ENCODE results near the gene XXYLT1. TPM values are rescaled to one million over a fixed set of nuclear protein-coding genes. Genes with fewer than 3 reads are reported as not detected.
A peak's percentile ranks its signal among the peaks of the same experiment; 100 is the strongest.

The XXYLT1 gene
- total and polyA plus RNA-seq, 12 donors: 2.2 to 7.2 (median 3.6) TPM

DNA sequence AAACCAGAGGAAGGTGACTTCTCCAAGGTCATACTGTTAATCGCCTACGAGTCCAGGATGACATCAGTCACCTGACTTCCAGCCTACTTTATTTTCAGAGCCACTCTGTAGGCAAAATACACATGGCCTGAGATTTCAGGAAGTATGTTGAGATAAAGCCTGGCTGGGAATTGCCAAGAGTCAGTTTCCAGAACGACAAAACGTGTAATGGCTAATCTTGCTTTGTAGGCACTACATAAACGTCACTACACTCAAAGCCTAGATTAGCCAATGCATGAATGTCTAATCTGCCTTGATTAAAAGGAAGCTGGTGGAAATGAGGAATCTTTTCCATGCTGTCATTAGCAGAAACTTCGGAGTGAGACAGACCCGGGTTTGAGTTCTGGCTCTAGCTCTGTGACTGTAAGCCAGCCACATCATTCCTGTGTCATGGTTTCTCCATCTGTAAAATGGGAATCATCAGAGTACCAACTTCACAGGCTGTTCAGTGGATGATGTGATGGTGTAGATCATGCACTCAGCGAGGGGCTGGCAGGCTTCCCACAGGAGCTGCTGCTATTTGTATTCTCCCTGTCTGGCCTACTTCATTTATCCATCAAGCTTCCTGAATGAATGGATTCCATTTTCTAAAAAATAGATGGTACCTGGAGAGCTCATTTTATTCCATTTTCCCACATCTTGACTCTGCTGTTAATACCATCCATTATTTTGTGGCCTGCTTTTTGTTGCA is 241.9 kb downstream of the XXYLT1 start:
- H3K27me3 ChIP-seq: no peaks in the 10 kb centered on the region
- no peaks in the 10 kb centered on the region for H3K36me3 ChIP-seq
- TF ChIP-seq, protein P1, sequence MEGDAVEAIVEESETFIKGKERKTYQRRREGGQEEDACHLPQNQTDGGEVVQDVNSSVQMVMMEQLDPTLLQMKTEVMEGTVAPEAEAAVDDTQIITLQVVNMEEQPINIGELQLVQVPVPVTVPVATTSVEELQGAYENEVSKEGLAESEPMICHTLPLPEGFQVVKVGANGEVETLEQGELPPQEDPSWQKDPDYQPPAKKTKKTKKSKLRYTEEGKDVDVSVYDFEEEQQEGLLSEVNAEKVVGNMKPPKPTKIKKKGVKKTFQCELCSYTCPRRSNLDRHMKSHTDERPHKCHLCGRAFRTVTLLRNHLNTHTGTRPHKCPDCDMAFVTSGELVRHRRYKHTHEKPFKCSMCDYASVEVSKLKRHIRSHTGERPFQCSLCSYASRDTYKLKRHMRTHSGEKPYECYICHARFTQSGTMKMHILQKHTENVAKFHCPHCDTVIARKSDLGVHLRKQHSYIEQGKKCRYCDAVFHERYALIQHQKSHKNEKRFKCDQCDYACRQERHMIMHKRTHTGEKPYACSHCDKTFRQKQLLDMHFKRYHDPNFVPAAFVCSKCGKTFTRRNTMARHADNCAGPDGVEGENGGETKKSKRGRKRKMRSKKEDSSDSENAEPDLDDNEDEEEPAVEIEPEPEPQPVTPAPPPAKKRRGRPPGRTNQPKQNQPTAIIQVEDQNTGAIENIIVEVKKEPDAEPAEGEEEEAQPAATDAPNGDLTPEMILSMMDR (IDR thresholded peaks at IDR 0.05): no peak
- intact Hi-C loops (cut with DNase I): no loop called here
- H3K9me3 ChIP-seq: no peaks in the 10 kb centered on the region
- H3K4me1 ChIP-seq: peaks cover 0 to 50% (median 24%) of the 10 kb centered on the region in 9 donors
- 29 to 30% methylated on average over 8 of the region's 8 CpGs for WGBS, 2 donors
- DNase-seq (peak; percentile 30 to 46), ATAC-seq (peak in 7 of 8 donors; percentile 40 to 79 (median 69))
- no peak overlapping the region for H3K4me3 ChIP-seq
- H3K27ac ChIP-seq: peak overlapping the region in 4 of 10 donors; percentile 23 to 57 (median 30)

DNA sequence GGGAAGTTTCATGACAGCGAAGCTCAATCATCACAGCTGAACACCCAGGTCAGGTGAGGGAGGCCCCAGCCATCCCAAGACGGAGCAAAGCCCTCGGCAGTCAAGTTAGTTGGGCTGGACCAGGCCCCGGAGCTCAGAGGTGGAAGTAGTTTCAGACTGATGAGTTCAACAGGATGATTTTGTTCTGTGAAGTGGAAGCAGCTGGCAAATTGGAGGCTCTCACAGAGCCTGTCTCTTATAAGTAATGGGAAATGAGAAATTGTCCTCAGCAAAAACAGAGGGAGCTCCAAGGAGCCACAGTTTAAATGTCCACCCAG is 245.1 kb downstream of the XXYLT1 start:
- Histone ChIP-seq H3K9me3 (no peaks in the 10 kb centered on the region), H3K27ac (no peak overlapping the region), H3K36me3 (no peaks in the 10 kb centered on the region), H3K4me1 (peaks cover 0 to 26% (median 6%) of the 10 kb centered on the region in 9 donors), H3K27me3 (no peaks in the 10 kb centered on the region), H3K4me3 (no peak overlapping the region)
- intact Hi-C loops (cut with DNase I): no loop called here
- TF ChIP-seq, protein P1 (IDR thresholded peaks at IDR 0.05): no peak
- ATAC-seq (no peak), DNase-seq (no peak)
- 76 to 87% methylated on average over 4 of the region's 4 CpGs for WGBS, 2 donors

DNA sequence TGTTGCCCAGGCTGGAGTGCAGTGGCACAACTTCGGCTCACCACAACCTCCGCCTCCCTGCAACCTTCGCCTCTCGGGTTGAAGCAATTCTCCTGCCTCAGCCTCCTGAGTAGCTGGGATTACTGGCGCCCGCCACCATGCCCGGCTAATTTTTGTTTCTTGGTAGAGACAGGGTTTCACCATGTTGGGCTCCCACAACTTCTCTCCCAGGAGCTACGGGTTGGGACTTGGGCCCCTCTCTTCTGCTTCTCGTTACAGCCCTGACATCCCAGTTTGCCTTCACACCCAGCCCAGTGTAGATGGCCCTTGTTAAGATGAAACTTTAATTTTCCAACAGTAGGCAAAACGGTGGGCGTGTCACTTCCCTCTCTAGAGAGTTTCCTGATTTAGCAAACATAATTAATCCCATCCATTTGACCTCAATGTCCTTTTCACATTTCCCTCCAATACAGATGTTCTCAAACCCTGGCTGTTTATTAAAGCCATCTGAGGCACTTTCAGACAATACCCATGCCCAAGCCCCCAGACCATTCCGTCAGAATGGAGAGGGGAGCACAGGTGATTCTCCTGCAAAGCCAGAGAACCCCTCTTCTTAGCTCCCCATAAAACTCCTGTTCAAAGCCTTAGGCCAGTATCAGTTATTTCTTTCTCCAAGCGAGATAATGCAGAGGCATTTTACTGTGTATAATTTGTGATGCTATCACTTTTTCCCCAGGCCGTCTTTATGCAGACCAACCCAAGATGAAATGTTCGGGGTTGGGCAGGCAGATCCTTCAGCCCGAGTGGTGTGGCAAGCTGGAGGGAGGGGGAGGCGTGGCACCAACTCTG is 245.7 kb downstream of the XXYLT1 start:
- intact Hi-C loops (cut with DNase I): no loop called here
- WGBS, 2 donors: 86 to 89% methylated on average over 17 of the region's 17 CpGs
- no peak for DNase-seq
- Histone ChIP-seq H3K9me3 (no peaks in the 10 kb centered on the region), H3K4me3 (no peak overlapping the region), H3K4me1 (peaks cover 0 to 24% (median under 1%) of the 10 kb centered on the region in 9 donors), H3K27me3 (no peaks in the 10 kb centered on the region), H3K36me3 (no peaks in the 10 kb centered on the region), H3K27ac (no peak overlapping the region)
- ATAC-seq: no peak
- TF ChIP-seq, protein P1 (IDR thresholded peaks at IDR 0.05): no peak

DNA sequence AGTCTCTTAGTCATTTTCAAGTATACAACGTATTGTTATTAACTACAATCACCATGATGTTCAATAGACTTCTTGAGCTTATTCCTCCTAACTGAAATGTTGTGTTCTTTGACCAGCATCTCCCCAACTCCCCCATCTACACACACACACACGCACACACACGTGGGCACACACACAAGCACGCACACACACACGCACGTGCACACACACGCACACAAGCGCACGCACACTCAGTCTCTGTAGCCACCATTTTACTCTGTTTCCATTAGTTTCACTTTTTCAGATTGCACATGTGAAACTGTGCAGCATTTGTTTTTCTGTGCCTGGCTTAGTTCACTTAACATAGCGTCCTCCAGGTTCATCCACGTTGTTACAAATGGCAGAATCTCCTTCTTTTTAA is 247.0 kb downstream of the XXYLT1 start:
- intact Hi-C loops (cut with DNase I): no loop called here
- TF ChIP-seq, protein P1 (IDR thresholded peaks at IDR 0.05): no peak
- no peak for ATAC-seq
- Histone ChIP-seq H3K4me3 (no peak overlapping the region), H3K36me3 (no peaks in the 10 kb centered on the region), H3K9me3 (no peaks in the 10 kb centered on the region), H3K27ac (no peak overlapping the region), H3K27me3 (no peaks in the 10 kb centered on the region), H3K4me1 (peaks cover 0 to 18% (median 0%) of the 10 kb centered on the region in 9 donors)
- WGBS, 2 donors: 79 to 96% methylated on average over 11 of the region's 11 CpGs
- DNase-seq: no peak
